ENCODE results near the gene VEZT. TPM values are rescaled to one million over a fixed set of nuclear protein-coding genes. Genes with fewer than 3 reads are reported as not detected.

The VEZT gene
- total and polyA plus RNA-seq, 9 of the 15 experiments (the other 6 are each of a cell fraction or from before 2014, with no cell fraction given) = 16.1 to 61.5 (median 32.6) TPM

- no peak for TF ChIP-seq FOXP1 (CRISPR knock-in tag; IDR thresholded peaks at IDR 0.05)
- TF ChIP-seq ZNF717 (CRISPR knock-in tag; IDR thresholded peaks at IDR 0.05) = no peak
- TF ChIP-seq BHLHE40 (IDR thresholded peaks at IDR 0.05; ENCODE audit: low read length) = no peak; the same call in 1 of the 2 replicates
- no peak for TF ChIP-seq BACH1 (tag; IDR thresholded peaks at IDR 0.05)
- no peak for TF ChIP-seq ASH1L (IDR thresholded peaks at IDR 0.05; ENCODE audit: borderline replicate concordance, low read depth, partially characterized antibody)
- TF ChIP-seq PPARD (CRISPR knock-in tag; IDR thresholded peaks at IDR 0.05) = no peak
- no peak for TF ChIP-seq ZBTB43 (CRISPR knock-in tag; IDR thresholded peaks at IDR 0.05)
- 0 out of 2 replicates have a peak, but pooled peaks have one; percentile 11 for TF ChIP-seq SMARCE1 (IDR thresholded peaks at IDR 0.05)
- no peak for TF ChIP-seq CBFB (CRISPR knock-in tag; IDR thresholded peaks at IDR 0.05)
- no peak for TF ChIP-seq PTBP1 (IDR thresholded peaks at IDR 0.05; ENCODE audit: low read depth, low read length)
- peak in 1 of 3 experiments; percentile 65 for TF ChIP-seq YY1 (IDR thresholded peaks at IDR 0.05; ENCODE audit: borderline replicate concordance in 1 of 3, control insufficient read depth in 1 of 3, extremely low read depth in 1 of 3, insufficient read depth in 3 of 3, insufficient read length in 1 of 3, insufficient replicate concordance in 2 of 3, low read depth in 1 of 3, low read length in 2 of 3)
- no peak for TF ChIP-seq NCOA1 (IDR thresholded peaks at IDR 0.05; ENCODE audit: low read depth)
- no peak for TF ChIP-seq TAF7 (tag; IDR thresholded peaks at IDR 0.05)
- TF ChIP-seq CHD1 (IDR thresholded peaks at IDR 0.05; ENCODE audit: low read length) = no peak
- TF ChIP-seq RUNX1 (IDR thresholded peaks at IDR 0.05; ENCODE audit: low read depth) = no peak
- no peak for TF ChIP-seq CGGBP1 (CRISPR knock-in tag; IDR thresholded peaks at IDR 0.05)
- no peak for TF ChIP-seq SRSF7 (optimal IDR thresholded peaks at IDR 0.05; ENCODE audit: low read depth, low read length)
- TF ChIP-seq, protein P1, sequence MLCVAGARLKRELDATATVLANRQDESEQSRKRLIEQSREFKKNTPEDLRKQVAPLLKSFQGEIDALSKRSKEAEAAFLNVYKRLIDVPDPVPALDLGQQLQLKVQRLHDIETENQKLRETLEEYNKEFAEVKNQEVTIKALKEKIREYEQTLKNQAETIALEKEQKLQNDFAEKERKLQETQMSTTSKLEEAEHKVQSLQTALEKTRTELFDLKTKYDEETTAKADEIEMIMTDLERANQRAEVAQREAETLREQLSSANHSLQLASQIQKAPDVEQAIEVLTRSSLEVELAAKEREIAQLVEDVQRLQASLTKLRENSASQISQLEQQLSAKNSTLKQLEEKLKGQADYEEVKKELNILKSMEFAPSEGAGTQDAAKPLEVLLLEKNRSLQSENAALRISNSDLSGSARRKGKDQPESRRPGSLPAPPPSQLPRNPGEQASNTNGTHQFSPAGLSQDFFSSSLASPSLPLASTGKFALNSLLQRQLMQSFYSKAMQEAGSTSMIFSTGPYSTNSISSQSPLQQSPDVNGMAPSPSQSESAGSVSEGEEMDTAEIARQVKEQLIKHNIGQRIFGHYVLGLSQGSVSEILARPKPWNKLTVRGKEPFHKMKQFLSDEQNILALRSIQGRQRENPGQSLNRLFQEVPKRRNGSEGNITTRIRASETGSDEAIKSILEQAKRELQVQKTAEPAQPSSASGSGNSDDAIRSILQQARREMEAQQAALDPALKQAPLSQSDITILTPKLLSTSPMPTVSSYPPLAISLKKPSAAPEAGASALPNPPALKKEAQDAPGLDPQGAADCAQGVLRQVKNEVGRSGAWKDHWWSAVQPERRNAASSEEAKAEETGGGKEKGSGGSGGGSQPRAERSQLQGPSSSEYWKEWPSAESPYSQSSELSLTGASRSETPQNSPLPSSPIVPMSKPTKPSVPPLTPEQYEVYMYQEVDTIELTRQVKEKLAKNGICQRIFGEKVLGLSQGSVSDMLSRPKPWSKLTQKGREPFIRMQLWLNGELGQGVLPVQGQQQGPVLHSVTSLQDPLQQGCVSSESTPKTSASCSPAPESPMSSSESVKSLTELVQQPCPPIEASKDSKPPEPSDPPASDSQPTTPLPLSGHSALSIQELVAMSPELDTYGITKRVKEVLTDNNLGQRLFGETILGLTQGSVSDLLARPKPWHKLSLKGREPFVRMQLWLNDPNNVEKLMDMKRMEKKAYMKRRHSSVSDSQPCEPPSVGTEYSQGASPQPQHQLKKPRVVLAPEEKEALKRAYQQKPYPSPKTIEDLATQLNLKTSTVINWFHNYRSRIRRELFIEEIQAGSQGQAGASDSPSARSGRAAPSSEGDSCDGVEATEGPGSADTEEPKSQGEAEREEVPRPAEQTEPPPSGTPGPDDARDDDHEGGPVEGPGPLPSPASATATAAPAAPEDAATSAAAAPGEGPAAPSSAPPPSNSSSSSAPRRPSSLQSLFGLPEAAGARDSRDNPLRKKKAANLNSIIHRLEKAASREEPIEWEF (CRISPR knock-in tag; IDR thresholded peaks at IDR 0.05) = no peak
- peak in 1 of 2 experiments; percentile 28; a peak in 1 of 4 replicates for TF ChIP-seq HDAC1 (IDR thresholded peaks at IDR 0.05)
- no peak for TF ChIP-seq ZNF551 (CRISPR knock-in tag; IDR thresholded peaks at IDR 0.05)
Observed at GRCh38 chr12:95218150-95219133, 835 bp downstream of the VEZT start (continued).

Measured in K562 (cell line).